Smooth muscle cell (in vitro differentiated cells): ENCODE results near the gene ATP8B4. TPM values are rescaled to one million over a fixed set of nuclear protein-coding genes. Genes with fewer than 3 reads are reported as not detected.
A peak's percentile ranks its signal among the peaks of the same experiment; 100 is the strongest.

ENCODE experiments used
- DNase-seq: peaks from one replicate; lab custom pipeline; 2025; ENCODE audit not compliant: unreplicated experiment; lab: John Stamatoyannopoulos, UW
- H2AFZ ChIP-seq: fragments of 200-600 bp; sonication (generic); 2 replicates; pipeline ENCODE4 v1.6.0; 2016; ENCODE audit warnings: antibody characterized with exemption, low read depth, mild to moderate bottlenecking
- H3F3A ChIP-seq: fragments of 200-600 bp; sonication (generic); 2 replicates; pipeline ENCODE4 v1.6.0; 2017; ENCODE audit warnings: antibody characterized with exemption, low read depth
- H3K27ac ChIP-seq: fragments of 200-600 bp; sonication (generic); 2 replicates; pipeline ENCODE4 v1.5.1; 2016; ENCODE audit warnings: low read depth, mild to moderate bottlenecking
- H3K27me3 ChIP-seq: fragments of 200-600 bp; sonication (generic); 2 replicates; pipeline ENCODE4 v1.6.1; 2016; ENCODE audit warnings: low read depth, mild to moderate bottlenecking
- H3K36me3 ChIP-seq: fragments of 200-600 bp; sonication (generic); 2 replicates; pipeline ENCODE4 v1.5.1; 2016; ENCODE audit warnings: low read depth
- H3K4me1 ChIP-seq: fragments of 200-600 bp; sonication (generic); 2 replicates; pipeline ENCODE4 v1.5.1; 2016; ENCODE audit warnings: low read depth
- H3K4me2 ChIP-seq: fragments of 200-600 bp; sonication (generic); 2 replicates; pipeline ENCODE4 v1.6.0; 2016; ENCODE audit warnings: mild to moderate bottlenecking
- H3K4me3 ChIP-seq: fragments of 200-600 bp; sonication (generic); 2 replicates; pipeline ENCODE4 v1.5.1; 2016; ENCODE audit warnings: mild to moderate bottlenecking
- H3K79me2 ChIP-seq: fragments of 200-600 bp; sonication (generic); 2 replicates; pipeline ENCODE4 v1.6.0; 2016; ENCODE audit warnings: low read depth, mild to moderate bottlenecking
- H3K9ac ChIP-seq: fragments of 200-600 bp; sonication (generic); 2 replicates; pipeline ENCODE4 v1.6.0; 2016; ENCODE audit warnings: low read depth
- H3K9me3 ChIP-seq: fragments of 200-600 bp; sonication (generic); replicated peaks from 2 replicates; pipeline ENCODE4 v1.5.1; 2016; ENCODE audit warnings: low read depth
- H4K20me1 ChIP-seq: fragments of 200-600 bp; sonication (generic); 2 replicates; pipeline ENCODE4 v1.6.0; 2016; ENCODE audit warnings: low read depth
- WGBS: methylation state at CpG from one replicate; pipeline ENCODE4 v1.1.7; 2016; ENCODE audit warnings: low lambda C conversion rate; 5-methylcytosine and 5-hydroxymethylcytosine counted together
- polyA plus RNA-seq: library from polyadenylated mRNA; unstranded; fragments of >200 nt; fragmentation: Nextera tagmentation; extraction: Ambion mirVana; gene quantifications from 2 replicates; pipeline ENCODE4 v1.2.1, GENCODE V29; 2016
- total RNA-seq: library from RNA; depleted of rRNA; stranded (reverse); fragments of >200 nt; gene quantifications from 2 replicates; pipeline ENCODE4 v1.2.3, GENCODE V29; 2014
- TF ChIP-seq, protein P1 (sequence below): fragments of 200-600 bp; sonication (generic); IDR thresholded peaks from 2 replicates; pipeline ENCODE4 v1.5.1; 2017; ENCODE audit warnings: borderline replicate concordance, mild to moderate bottlenecking, antibody characterized with exemption; ENCODE audit not compliant: insufficient read depth, poor library complexity, severe bottlenecking

Gene ATP8B4
- total and polyA plus RNA-seq, 2 experiments from 2014 or later, result 21.7 to 60.5 TPM

DNA sequence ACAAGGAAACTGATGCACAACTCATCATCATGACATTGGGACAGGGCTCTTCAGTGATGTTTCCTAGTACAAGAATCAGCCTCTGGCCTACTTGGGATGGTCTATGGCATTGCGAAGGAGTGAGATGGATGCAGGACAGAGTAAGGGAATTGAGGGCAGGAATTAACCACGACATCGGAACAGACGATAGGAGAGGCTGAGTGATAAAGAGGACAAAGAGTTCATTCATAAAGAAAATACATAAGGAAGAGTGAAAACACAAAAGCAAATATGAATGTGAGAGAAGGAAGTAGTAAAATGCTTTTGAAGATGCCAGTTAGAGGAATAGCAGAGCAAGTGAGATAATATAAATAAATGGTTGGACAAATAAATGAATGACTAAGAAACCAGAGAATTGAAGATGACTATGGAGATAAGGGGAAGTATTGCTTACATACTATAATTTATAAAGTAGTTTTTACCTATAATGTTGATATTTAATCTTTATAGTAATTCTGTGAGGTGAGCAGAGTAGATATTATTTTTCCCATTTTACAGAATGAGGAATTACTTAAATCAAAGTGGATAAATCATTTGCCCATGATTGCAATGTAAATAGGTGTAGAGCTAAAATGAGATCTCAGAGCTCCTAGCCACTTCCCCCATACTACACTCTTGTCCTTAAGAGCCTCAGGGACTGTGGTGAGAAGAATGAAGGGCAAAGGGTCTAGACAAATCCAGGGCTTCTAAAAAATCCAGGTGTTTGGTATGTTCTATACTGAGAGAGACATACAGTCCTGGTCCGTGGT, 294.9 kb downstream of the ATP8B4 start:
- H3K36me3 ChIP-seq, result no peaks in the 10 kb centered on the region
- H4K20me1 ChIP-seq, result no peaks in the 10 kb centered on the region
- H3K4me1 ChIP-seq, result no peaks in the 10 kb centered on the region
- DNase-seq, result no peak
- H2AFZ ChIP-seq, result no peak overlapping the region
- WGBS, result 67% methylated on average over 5 of the region's 5 CpGs
- TF ChIP-seq, protein P1, sequence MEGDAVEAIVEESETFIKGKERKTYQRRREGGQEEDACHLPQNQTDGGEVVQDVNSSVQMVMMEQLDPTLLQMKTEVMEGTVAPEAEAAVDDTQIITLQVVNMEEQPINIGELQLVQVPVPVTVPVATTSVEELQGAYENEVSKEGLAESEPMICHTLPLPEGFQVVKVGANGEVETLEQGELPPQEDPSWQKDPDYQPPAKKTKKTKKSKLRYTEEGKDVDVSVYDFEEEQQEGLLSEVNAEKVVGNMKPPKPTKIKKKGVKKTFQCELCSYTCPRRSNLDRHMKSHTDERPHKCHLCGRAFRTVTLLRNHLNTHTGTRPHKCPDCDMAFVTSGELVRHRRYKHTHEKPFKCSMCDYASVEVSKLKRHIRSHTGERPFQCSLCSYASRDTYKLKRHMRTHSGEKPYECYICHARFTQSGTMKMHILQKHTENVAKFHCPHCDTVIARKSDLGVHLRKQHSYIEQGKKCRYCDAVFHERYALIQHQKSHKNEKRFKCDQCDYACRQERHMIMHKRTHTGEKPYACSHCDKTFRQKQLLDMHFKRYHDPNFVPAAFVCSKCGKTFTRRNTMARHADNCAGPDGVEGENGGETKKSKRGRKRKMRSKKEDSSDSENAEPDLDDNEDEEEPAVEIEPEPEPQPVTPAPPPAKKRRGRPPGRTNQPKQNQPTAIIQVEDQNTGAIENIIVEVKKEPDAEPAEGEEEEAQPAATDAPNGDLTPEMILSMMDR, result no peak
- H3K27ac ChIP-seq, result no peak overlapping the region
- H3K9me3 ChIP-seq, result no peaks in the 10 kb centered on the region
- no peak overlapping the region for H3K9ac ChIP-seq
- no peaks in the 10 kb centered on the region for H3F3A ChIP-seq
- H3K4me2 ChIP-seq, result no peak overlapping the region
- H3K27me3 ChIP-seq, result no peaks in the 10 kb centered on the region
- H3K4me3 ChIP-seq, result no peak overlapping the region
- H3K79me2 ChIP-seq, result no peaks in the 10 kb centered on the region

DNA sequence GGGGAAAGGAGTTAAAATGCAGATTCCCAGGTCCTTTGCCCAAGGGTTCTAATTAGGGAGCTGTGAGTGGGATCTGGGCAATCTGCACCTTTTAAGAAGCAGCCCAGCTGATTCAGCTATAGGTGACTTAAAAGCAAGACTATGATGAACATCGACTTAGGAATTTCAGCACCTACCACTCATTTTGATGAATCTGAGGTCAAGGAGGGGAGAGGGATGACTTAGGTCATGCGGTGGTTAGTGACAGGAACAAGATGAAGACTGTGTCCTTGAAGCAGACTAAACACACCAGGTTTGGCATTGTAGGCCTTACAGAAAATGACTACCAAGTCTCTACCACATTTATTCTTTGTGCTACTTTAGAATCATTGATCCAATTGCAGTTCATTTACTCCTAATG, 301.9 kb downstream of the ATP8B4 start:
- Histone ChIP-seq H3K36me3 (no peaks in the 10 kb centered on the region), H4K20me1 (no peaks in the 10 kb centered on the region), H3K79me2 (no peaks in the 10 kb centered on the region), H3K4me2 (no peak overlapping the region), H3K9me3 (no peaks in the 10 kb centered on the region), H3F3A (peaks cover 7% of the 10 kb centered on the region), H3K9ac (no peak overlapping the region), H3K27me3 (no peaks in the 10 kb centered on the region), H3K27ac (no peak overlapping the region), H3K4me1 (no peaks in the 10 kb centered on the region), H2AFZ (no peak overlapping the region), H3K4me3 (no peak overlapping the region)
- TF ChIP-seq, protein P1, result no peak
- 88% methylated on average over 2 of the region's 2 CpGs for WGBS
- no peak for DNase-seq

DNA sequence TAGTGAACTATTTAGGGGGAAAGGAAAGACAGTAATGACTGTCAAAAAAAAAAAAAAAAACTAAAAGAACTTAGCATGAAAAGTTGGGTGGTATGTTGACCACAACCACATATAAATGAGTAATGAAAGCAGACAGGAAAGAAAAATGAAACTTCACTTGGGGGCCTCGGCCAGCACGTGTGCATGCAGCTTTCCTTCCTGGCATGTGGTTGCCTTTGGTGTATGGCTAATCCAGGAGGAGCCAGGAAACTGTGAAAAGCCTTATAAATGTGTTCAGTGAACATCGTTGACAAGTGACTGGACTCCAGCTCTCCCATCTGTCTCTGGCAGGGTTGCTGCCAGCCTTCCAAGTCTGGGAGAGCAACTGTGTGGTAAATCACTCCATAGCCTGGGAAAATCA, 303.1 kb downstream of the ATP8B4 start:
- peaks cover 7% of the 10 kb centered on the region for H3F3A ChIP-seq
- no peak overlapping the region for H3K9ac ChIP-seq
- no peak for DNase-seq
- H3K36me3 ChIP-seq, result no peaks in the 10 kb centered on the region
- no peaks in the 10 kb centered on the region for H3K79me2 ChIP-seq
- H3K4me1 ChIP-seq, result no peaks in the 10 kb centered on the region
- H4K20me1 ChIP-seq, result no peaks in the 10 kb centered on the region
- TF ChIP-seq, protein P1, result no peak
- H3K9me3 ChIP-seq, result no peaks in the 10 kb centered on the region
- no peak overlapping the region for H2AFZ ChIP-seq
- H3K4me2 ChIP-seq, result peak overlapping the region; percentile 26
- no peak overlapping the region for H3K4me3 ChIP-seq
- 16% methylated on average over 3 of the region's 3 CpGs for WGBS
- H3K27ac ChIP-seq, result no peak overlapping the region
- H3K27me3 ChIP-seq, result no peaks in the 10 kb centered on the region

DNA sequence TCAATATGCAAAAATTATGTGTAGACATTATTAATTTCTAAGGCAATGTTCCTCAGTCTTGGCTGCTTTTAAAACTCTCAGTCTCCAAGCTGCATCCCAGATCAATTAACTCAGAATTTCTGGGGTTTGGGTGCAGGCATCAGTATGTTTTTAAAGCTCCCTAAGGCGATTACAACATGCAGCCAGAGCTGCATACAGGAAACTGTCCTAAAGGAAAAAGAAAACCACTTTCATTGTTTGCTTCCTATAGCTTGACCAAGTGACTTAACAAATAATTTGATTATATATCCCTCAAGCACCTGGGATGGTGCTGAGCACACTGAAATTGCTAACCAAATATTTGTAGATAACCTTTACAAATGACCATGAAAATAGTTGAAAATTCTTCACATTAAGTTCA, 303.5 kb downstream of the ATP8B4 start:
- 69% methylated on average over 1 of the region's 1 CpG for WGBS
- no peak overlapping the region for H3K9ac ChIP-seq
- DNase-seq, result no peak
- no peak overlapping the region for H2AFZ ChIP-seq
- no peaks in the 10 kb centered on the region for H3K4me1 ChIP-seq
- TF ChIP-seq, protein P1, result no peak
- peaks cover 7% of the 10 kb centered on the region for H3F3A ChIP-seq
- H3K79me2 ChIP-seq, result no peaks in the 10 kb centered on the region
- H3K4me2 ChIP-seq, result peak overlapping the region; percentile 26
- H3K27ac ChIP-seq, result no peak overlapping the region
- no peaks in the 10 kb centered on the region for H3K36me3 ChIP-seq
- no peak overlapping the region for H3K4me3 ChIP-seq
- H3K9me3 ChIP-seq, result no peaks in the 10 kb centered on the region
- no peaks in the 10 kb centered on the region for H3K27me3 ChIP-seq
- H4K20me1 ChIP-seq, result no peaks in the 10 kb centered on the region
